HepG2 (cell line): ENCODE results near the gene TLE1. TPM values are rescaled to one million over a fixed set of nuclear protein-coding genes. Genes with fewer than 3 reads are reported as not detected.

Source experiments
- ATAC-seq: fragments of 200-7000 bp; cut with Tn5 transposase; 3 replicates; pipeline ENCODE4 v1.9.1; 2020; ENCODE audit warnings: mild to moderate bottlenecking, moderate library complexity
- BruUV-seq: library from RNA; stranded (reverse); fragments of 400-500 nt; replicated peaks from 2 replicates; lab custom pipeline; 2021; lab: Mats Ljungman, UMichigan
- CTCF ChIA-PET: fragments of 300-600 bp; formaldehyde crosslinking; extraction: SDS; loops from one replicate; lab custom pipeline; 2021; ENCODE audit warnings: low total read pairs, inconsistent platforms, low intra/inter-chr PET ratio; lab: Yijun Ruan, JAX
- POLR2A ChIA-PET: fragments of 350-600 bp; sonication (Branson Sonifier 250); formaldehyde crosslinking; loops from one replicate; lab custom pipeline; 2020; ENCODE audit warnings: antibody characterized with exemption, inconsistent platforms; lab: Yijun Ruan, JAX
- DNase-seq: peaks from one replicate; pipeline ENCODE4 v3.0.0-alpha.2; 2015; ENCODE audit warnings: low spot score
- FAIRE-seq: peaks from 3 replicates; lab custom pipeline; 2011; peaks lifted over from hg19 to GRCh38; lab: Jason Lieb, UNC
- H2AFZ ChIP-seq: one replicate; pipeline ENCODE4 v1.6.1; 2011; ENCODE audit warnings: low read length, inconsistent platforms
- H3K27ac ChIP-seq: fragments of 300-600 bp; 3 replicates; pipeline ENCODE4 v1.8.0; 2011; ENCODE audit warnings: mixed run types, mild to moderate bottlenecking, mixed read lengths, low read length, inconsistent platforms; ENCODE audit not compliant: insufficient read depth; ENCODE audit errors: extremely low read length
- H3K27me3 ChIP-seq, 2 experiments: fragments of 200-600 bp in 1 of 2; 2 replicates in 1 of 2; 3 replicates in 1 of 2; pipeline versions ENCODE4 v1.6.0 to v1.8.0; 2011; ENCODE audit warnings: low read length in 2 of 2, mild to moderate bottlenecking in 2 of 2, moderate library complexity in 2 of 2, inconsistent platforms in 1 of 2; ENCODE audit not compliant: insufficient read depth in 2 of 2, control insufficient read depth in 1 of 2
- H3K36me3 ChIP-seq, 2 experiments: fragments of 200-600 bp in 1 of 2; replicated peaks in 1 of 2; 2 replicates in 1 of 2; 3 replicates in 1 of 2; pipeline versions ENCODE4 v1.5.1 to v1.8.0; 2011; ENCODE audit warnings: low read length in 2 of 2, inconsistent platforms in 1 of 2; ENCODE audit not compliant: insufficient read depth in 2 of 2, control insufficient read depth in 1 of 2
- H3K4me1 ChIP-seq: 2 replicates; pipeline ENCODE4 v1.5.1; 2012; ENCODE audit warnings: low read length, inconsistent platforms; ENCODE audit not compliant: insufficient read depth
- H3K4me2 ChIP-seq: 2 replicates; pipeline ENCODE4 v1.6.0; 2011; ENCODE audit warnings: low read depth, low read length, inconsistent platforms
- H3K4me3 ChIP-seq, 3 experiments: fragments of 200-600 bp in 1 of 3; sonication (generic), shearing (Covaris generic) in 1 of 3; replicated peaks in 1 of 3; 2 replicates each; pipeline ENCODE4 v1.5.1; 2011 to 2016; ENCODE audit warnings: low read length in 3 of 3, inconsistent platforms in 2 of 3, low read depth in 2 of 3, mild to moderate bottlenecking in 2 of 3, control low read depth in 1 of 3, mixed read lengths in 1 of 3; ENCODE audit not compliant: insufficient read depth in 1 of 3
- H3K79me2 ChIP-seq: one replicate; pipeline ENCODE4 v1.6.1; 2011; ENCODE audit warnings: low read length, inconsistent platforms; ENCODE audit not compliant: insufficient read depth
- H3K9ac ChIP-seq: 2 replicates; pipeline ENCODE4 v1.6.0; 2011; ENCODE audit warnings: mild to moderate bottlenecking, low read depth, low read length, inconsistent platforms; ENCODE audit not compliant: insufficient read depth
- H3K9me3 ChIP-seq: 2 replicates; pipeline ENCODE4 v1.5.1; 2012; ENCODE audit warnings: mild to moderate bottlenecking, low read length
- H4K20me1 ChIP-seq: 2 replicates; pipeline ENCODE4 v1.6.0; 2011; ENCODE audit warnings: inconsistent platforms, mild to moderate bottlenecking, low read length, moderate library complexity; ENCODE audit not compliant: insufficient read depth
- CC2D1A ChIP-seq: sonication (generic); formaldehyde crosslinking; IDR thresholded peaks from 2 replicates; pipeline ENCODE4 v1.8.1; 2023; ENCODE audit warnings: mild to moderate bottlenecking, missing genetic modification reagents
- CEBPG ChIP-seq: IDR thresholded peaks from 2 replicates; pipeline ENCODE4 v1.6.1; 2016
- CREM ChIP-seq, 2 experiments: sonication (generic) in 1 of 2; formaldehyde crosslinking in 1 of 2; IDR thresholded peaks; 2 replicates each; pipeline versions ENCODE4 v1.4.0 to v1.6.1; 2016 to 2020; ENCODE audit warnings: antibody characterized with exemption in 1 of 2, mild to moderate bottlenecking in 1 of 2, missing genetic modification reagents in 1 of 2
- GABPB1 ChIP-seq: IDR thresholded peaks from 2 replicates; pipeline ENCODE4 v1.6.1; 2016; ENCODE audit warnings: mild to moderate bottlenecking, missing genetic modification reagents, moderate library complexity, missing compliant biosample characterization
- MBD4 ChIP-seq: IDR thresholded peaks from 2 replicates; pipeline ENCODE4 v1.6.1; 2012; ENCODE audit warnings: low read length, inconsistent platforms, borderline replicate concordance
- TBL1XR1 ChIP-seq: fragments of 150-350 bp; IDR thresholded peaks from 2 replicates; pipeline ENCODE4 v1.6.1; 2014; ENCODE audit warnings: borderline replicate concordance, low read length; ENCODE audit not compliant: partially characterized antibody
- ZNF225 ChIP-seq: sonication (generic); formaldehyde crosslinking; IDR thresholded peaks from 2 replicates; pipeline ENCODE4 v1.4.0; 2020; ENCODE audit warnings: mild to moderate bottlenecking, missing genetic modification reagents
- ZNF335 ChIP-seq: sonication (generic); formaldehyde crosslinking; IDR thresholded peaks from 2 replicates; pipeline ENCODE4 v1.4.0; 2020; ENCODE audit warnings: missing genetic modification reagents
- ZNF607 ChIP-seq: sonication (generic); formaldehyde crosslinking; IDR thresholded peaks from 2 replicates; pipeline ENCODE4 v1.5.1; 2020; ENCODE audit warnings: missing genetic modification reagents, mild to moderate bottlenecking, borderline replicate concordance
- ZNF7 ChIP-seq: IDR thresholded peaks from 2 replicates; pipeline ENCODE4 v1.6.1; 2016; ENCODE audit warnings: missing biosample characterization, missing genetic modification reagents
- ZSCAN21 ChIP-seq: sonication (generic); formaldehyde crosslinking; IDR thresholded peaks from 2 replicates; pipeline ENCODE4 v1.8.0; 2022; ENCODE audit warnings: mild to moderate bottlenecking, missing genetic modification reagents, moderate library complexity, borderline replicate concordance
- WGBS: methylation state at CpG from one replicate; pipeline ENCODE4 v1.1.6; 2017; ENCODE audit warnings: low lambda C conversion rate; 5-methylcytosine and 5-hydroxymethylcytosine counted together
- in situ Hi-C: cut with HindIII; loops from 2 replicates; pipeline ENCODE4 v1.10.0; 2017; ENCODE audit warnings: low pct_unique_long_range_greater_than_20kb; ENCODE audit not compliant: extremely low pct_ligation_motif_present
- intact Hi-C: fragments of 100-400 bp; cut with micrococcal nuclease; formaldehyde crosslinking; loops from one replicate; pipeline ENCODE4 v1.10.0; 2022; ENCODE audit not compliant: unreplicated experiment
- polyA plus RNA-seq, 8 experiments: library from polyadenylated mRNA; depleted of rRNA in 3 of 8; stranded (reverse) in 7 of 8; unstranded in 1 of 8; fragments of >200 nt; fragmentation: Illumina TruSeq in 4 of 8; extraction: Trizol in 4 of 8; gene quantifications; 2 replicates each; pipeline versions ENCODE4 v1.2.1 to v1.2.3, GENCODE V29; 2011 to 2016; ENCODE audit warnings: low read depth in 4 of 8, missing spikeins in 1 of 8, mixed read lengths in 1 of 8; ENCODE audit not compliant: insufficient read depth in 1 of 8
- total RNA-seq, 5 experiments: library from RNA; depleted of rRNA; stranded (reverse); fragments of >200 nt; fragmentation: Illumina TruSeq; extraction: Trizol; gene quantifications; 2 replicates each; pipeline ENCODE4 v1.2.3, GENCODE V29; 2016; ENCODE audit warnings: low read depth in 1 of 5

Gene TLE1
- total and polyA plus RNA-seq, 2 of the 13 experiments (the other 11 are each of a cell fraction or from before 2014, with no cell fraction given) = 35.9 to 109 TPM

- Histone ChIP-seq H3K79me2 (peaks cover 2% of the 10 kb centered on the region), H3K9me3 (no peaks in the 10 kb centered on the region), H3K9ac (no peak overlapping the region), H3K4me2 (no peak overlapping the region), H2AFZ (no peak overlapping the region), H3K4me3 (no peak overlapping the region)
- intact Hi-C loops = no loop called here
- POLR2A ChIA-PET = no interaction called here
- WGBS = 100% methylated on average over 4 of the region's 4 CpGs
- FAIRE-seq (no peak), DNase-seq (no peak)
- TF ChIP-seq CREM (IDR thresholded peaks at IDR 0.05) (no peak), CREM (CRISPR knock-in tag; IDR thresholded peaks at IDR 0.05) (no peak), ZNF607 (no peak), ZNF335 (no peak), CC2D1A (no peak), CEBPG (CRISPR knock-in tag) (no peak)
- TF ChIP-seq, all 625 proteins: peak for 0
- Histone ChIP-seq H3K36me3 (peaks cover 28 to 84% of the 10 kb centered on the region in 2 experiments), H3K4me1 (peaks cover 23% of the 10 kb centered on the region), H3K27me3 (no peaks in the 10 kb centered on the region), H3K27ac (no peak overlapping the region), H4K20me1 (no peaks in the 10 kb centered on the region)
- in situ Hi-C loops = no loop called here
- no peak for ATAC-seq
- BruUV-seq = no TSS peak
- CTCF ChIA-PET = no interaction called here
Measured at GRCh38 chr9:81600631-81601030, 88.7 kb downstream of the TLE1 start.

- Histone ChIP-seq H3K4me1 (peaks cover 22% of the 10 kb centered on the region), H4K20me1 (no peaks in the 10 kb centered on the region), H3K4me3 (no peak overlapping the region), H3K36me3 (peaks cover 28 to 80% of the 10 kb centered on the region in 2 experiments), H3K79me2 (peaks cover 4% of the 10 kb centered on the region), H3K27me3 (no peaks in the 10 kb centered on the region), H2AFZ (no peak overlapping the region), H3K9me3 (no peaks in the 10 kb centered on the region), H3K9ac (no peak overlapping the region), H3K4me2 (no peak overlapping the region), H3K27ac (no peak overlapping the region)
- POLR2A ChIA-PET = no interaction called here
- FAIRE-seq = no peak
- 97% methylated on average over 1 of the region's 1 CpG for WGBS
- no peak for ATAC-seq
- TF ChIP-seq ZNF225 = no peak
- TF ChIP-seq GABPB1 (CRISPR knock-in tag) = no peak
- TF ChIP-seq TBL1XR1 = no peak
- TF ChIP-seq ZSCAN21 (CRISPR knock-in tag) = no peak
- no peak for TF ChIP-seq MBD4
- TF ChIP-seq ZNF7 (CRISPR knock-in tag) = no peak
- no TSS peak for BruUV-seq
- CTCF ChIA-PET = no interaction called here
- DNase-seq = no peak
- intact Hi-C loops (no loop called here), in situ Hi-C loops (no loop called here)
Measured at GRCh38 chr9:81599837-81600236, 89.5 kb downstream of the TLE1 start.
